Subcutaneous adipose tissue (tissue), 4 donors: ENCODE data around the gene NCF2. TPM values are rescaled to one million over a fixed set of nuclear protein-coding genes. Genes with fewer than 3 reads are reported as not detected.

Experiments
- CTCF ChIP-seq: fragments of 450-650 bp; IDR thresholded peaks from one replicate; pipeline ENCODE4 v1.5.1; 2016; ENCODE audit warnings: low read depth, mild to moderate bottlenecking, control low read depth, antibody characterized with exemption, moderate library complexity
- total RNA-seq, 4 donors: library from RNA; depleted of rRNA; stranded (reverse); fragments of >200 nt; gene quantifications; one replicate each; pipeline ENCODE4 v1.1.0, GENCODE V29; 2016

The NCF2 gene
- total RNA-seq, 4 donors from 2014 or later: 12.6 to 128 (median 36.2) TPM

- TF ChIP-seq CTCF: no peak
Observed at GRCh38 chr1:183582021-183582713, 8.1 kb downstream of the NCF2 start.

GRCh38 chr1:183580281-183580682, 10.0 kb downstream of the NCF2 start:
- no peak for TF ChIP-seq CTCF

GRCh38 chr1:183578856-183579255, 11.4 kb downstream of the NCF2 start:
- TF ChIP-seq CTCF: no peak

GRCh38 chr1:183577897-183578465, 12.3 kb downstream of the NCF2 start:
- TF ChIP-seq CTCF: no peak

- TF ChIP-seq CTCF: no peak
Observed at GRCh38 chr1:183576537-183576936, 13.7 kb downstream of the NCF2 start.

- no peak for TF ChIP-seq CTCF
Observed at GRCh38 chr1:183575606-183576005, 14.7 kb downstream of the NCF2 start.

GRCh38 chr1:183572721-183573120, 17.5 kb downstream of the NCF2 start:
- no peak for TF ChIP-seq CTCF
